ENCODE data around the gene CYP2A6.
"Not testable (repeated sequence)": the region's sequence is repeated elsewhere in the genome, so short reads cannot be mapped to it uniquely, and the experiment has no call there.

Gene CYP2A6

GRCh38 chr19:40850277-40850676, at the start of gene CYP2A6:
Gene CYP2A6 (minus strand): TSS chr19:40850447. CDS start chr19:40850426, 21 bp downstream.
- DNase-seq (ENCODE audit: low spot score): not testable (repeated sequence)

- not testable (repeated sequence) for DNase-seq (ENCODE audit: low spot score)
Observed at GRCh38 chr19:40899964-40900363, 49.7 kb upstream of the CYP2A6 start.

GRCh38 chr19:40896843-40897789, 46.9 kb upstream of the CYP2A6 start:
- DNase-seq (ENCODE audit: low spot score): not testable (repeated sequence)

GRCh38 chr19:40896418-40896796, 46.2 kb upstream of the CYP2A6 start:
- DNase-seq (ENCODE audit: low spot score): no peak

GRCh38 chr19:40893112-40893511, 42.9 kb upstream of the CYP2A6 start:
- DNase-seq (ENCODE audit: low spot score): no peak

GRCh38 chr19:40889366-40889765, 39.1 kb upstream of the CYP2A6 start:
- no peak for DNase-seq (ENCODE audit: low spot score)

DNA sequence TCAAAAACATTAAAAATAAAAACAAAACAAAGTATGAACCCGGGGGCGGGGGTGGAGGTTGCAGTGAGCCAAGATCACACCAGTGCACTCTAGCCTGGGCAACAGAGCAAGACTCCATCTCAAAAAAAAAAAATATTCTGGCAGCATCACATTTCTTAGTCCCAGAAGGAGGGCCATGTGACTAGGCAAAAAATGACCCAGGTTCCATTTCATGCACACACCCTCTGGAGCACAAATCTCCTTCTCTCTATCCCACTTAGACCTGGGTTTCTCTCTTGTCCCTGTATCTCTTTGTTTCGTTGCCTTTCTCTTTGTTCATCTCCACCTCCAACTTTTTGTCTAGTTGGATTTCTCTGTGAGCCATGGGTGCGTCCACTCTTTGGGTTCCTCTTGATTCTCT, 37.9 kb upstream of the CYP2A6 start:
- DNase-seq (ENCODE audit: low spot score): no peak

DNA sequence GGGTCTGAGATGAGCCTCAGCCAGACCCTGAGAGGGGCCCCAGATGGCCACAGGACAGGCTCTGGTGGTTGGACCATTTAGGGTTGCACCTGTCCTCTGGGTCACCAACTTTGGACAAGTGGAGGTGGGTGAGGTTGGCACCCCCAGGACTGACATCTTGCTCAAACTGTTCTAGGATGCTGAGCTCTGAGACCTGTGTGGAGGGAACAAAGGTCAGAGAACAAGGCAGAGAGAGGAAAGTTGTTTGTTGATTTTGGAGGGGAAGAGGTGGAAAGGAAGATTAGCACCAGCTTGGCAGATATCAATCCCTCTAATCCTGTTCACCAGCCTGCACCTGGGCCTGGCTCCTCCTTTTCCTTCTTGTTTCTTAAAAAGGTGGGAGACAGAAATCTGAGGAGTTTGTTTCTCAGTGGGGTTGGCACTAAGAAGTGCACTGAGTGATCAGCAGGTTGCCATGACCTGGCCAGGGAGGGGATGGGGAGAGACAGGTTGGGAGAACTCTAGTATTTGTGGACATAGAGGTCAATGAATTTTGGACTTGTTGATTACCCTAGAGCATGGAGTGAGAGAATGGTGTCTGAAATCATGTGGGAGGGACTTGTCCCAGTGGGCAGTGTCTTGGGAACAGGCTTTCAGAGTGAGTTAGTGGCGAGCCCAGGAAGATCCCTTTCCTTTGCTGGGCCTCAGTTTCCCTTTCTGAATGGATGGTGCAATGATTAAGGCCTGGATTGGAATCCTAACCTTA, 34.1 kb upstream of the CYP2A6 start:
- not testable (repeated sequence) for DNase-seq (ENCODE audit: low spot score)

- DNase-seq (ENCODE audit: low spot score): not testable (repeated sequence)
Observed at GRCh38 chr19:40882062-40882461, 31.8 kb upstream of the CYP2A6 start, which contains the start of gene CYP2A7. Gene CYP2A7 (minus strand): TSS chr19:40882231. CDS start chr19:40882210, 21 bp downstream.

DNA sequence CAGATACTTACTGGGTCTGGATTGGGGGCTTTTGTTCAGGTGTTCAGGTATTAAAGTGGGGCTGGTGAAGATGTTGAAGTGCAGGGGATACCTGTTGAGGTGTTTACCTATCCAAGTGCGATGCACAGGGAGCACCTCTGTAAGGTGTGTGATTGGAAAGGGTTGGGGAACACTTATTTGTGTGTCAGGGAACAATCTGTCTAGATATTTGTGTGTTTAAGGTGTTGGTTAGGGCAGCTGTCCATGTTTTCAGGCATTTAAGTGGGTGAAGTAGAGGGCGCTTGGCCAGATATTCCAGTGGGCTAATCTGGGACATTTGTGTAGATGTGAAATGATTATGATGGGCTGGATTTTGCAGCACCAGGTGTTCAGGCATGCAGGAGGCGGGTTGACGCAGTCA, 29.1 kb upstream of the CYP2A6 start:
- DNase-seq (ENCODE audit: low spot score): not testable (repeated sequence)

DNA sequence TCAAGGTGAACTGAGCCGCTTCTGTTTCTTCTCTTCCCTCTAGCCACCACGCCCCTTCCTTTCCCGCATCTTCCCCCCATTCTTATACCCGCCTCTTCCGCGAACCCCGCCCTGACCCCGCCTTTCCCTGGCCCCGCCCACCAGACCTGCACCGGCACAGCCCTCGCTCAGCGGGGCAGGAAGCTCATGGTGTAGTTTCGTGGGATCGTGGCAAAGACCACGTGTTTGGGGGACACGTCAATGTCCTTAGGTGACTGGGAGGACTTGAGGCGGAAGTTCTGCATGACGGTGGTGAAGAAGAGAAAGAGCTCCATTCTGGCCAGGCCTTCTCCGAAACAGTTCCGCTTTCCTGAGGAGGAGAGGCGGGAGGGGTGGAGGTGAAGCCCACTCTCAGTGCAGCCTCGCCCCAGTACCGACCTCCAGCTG, 25.3 kb upstream of the CYP2A6 start:
- DNase-seq (ENCODE audit: low spot score): not testable (repeated sequence)

DNA sequence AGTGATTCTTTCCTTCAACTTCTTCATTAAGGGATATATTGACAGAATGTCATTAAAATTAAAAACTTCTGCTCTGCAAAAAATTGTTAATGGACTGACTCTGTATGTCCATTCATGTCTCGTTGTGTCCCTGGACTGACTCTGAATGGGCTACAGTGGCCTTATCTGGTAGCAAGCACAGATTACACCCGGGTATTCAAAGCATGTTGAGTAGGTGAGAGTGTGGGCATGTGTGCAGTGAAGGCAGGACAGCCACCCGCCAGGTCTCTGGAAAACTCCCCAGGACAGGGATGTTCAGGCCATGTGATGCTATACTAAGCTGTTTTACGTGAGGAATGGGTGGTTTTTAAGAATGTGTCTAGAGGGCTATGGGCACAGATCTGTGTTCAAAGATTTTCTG, 24.6 kb upstream of the CYP2A6 start:
- DNase-seq (ENCODE audit: low spot score): not testable (repeated sequence)

- DNase-seq (ENCODE audit: low spot score): not testable (repeated sequence)
Observed at GRCh38 chr19:40873873-40874272, 23.6 kb upstream of the CYP2A6 start.

GRCh38 chr19:40872209-40872608, 22.0 kb upstream of the CYP2A6 start:
- DNase-seq (ENCODE audit: low spot score): no peak

GRCh38 chr19:40867701-40868100, 17.5 kb upstream of the CYP2A6 start:
- no peak for DNase-seq (ENCODE audit: low spot score)

- not testable (repeated sequence) for DNase-seq (ENCODE audit: low spot score)
Observed at GRCh38 chr19:40864739-40865496, 14.7 kb upstream of the CYP2A6 start.

DNA sequence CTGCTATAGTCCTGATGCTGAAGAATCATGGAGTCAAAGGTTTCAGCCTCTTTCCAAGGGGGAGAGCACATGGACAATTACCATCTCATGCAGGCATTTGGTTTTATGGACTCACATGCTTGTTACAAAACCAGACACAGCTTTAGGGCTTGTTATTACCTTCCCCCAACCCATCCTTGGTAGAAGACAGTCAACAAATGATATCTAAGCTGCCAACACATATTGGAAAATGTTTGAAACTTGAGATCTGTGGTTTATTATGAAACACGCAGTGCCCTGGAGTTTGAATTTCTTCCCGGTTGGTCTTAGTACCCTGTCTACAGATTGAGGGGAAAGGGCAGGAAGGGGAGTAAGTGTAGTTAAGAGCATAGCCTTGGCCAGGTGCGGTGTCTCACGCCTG, 12.5 kb upstream of the CYP2A6 start:
- no peak for DNase-seq (ENCODE audit: low spot score)

GRCh38 chr19:40862333-40862732, 12.1 kb upstream of the CYP2A6 start:
- no peak for DNase-seq (ENCODE audit: low spot score)

GRCh38 chr19:40858109-40858508, 7.9 kb upstream of the CYP2A6 start:
- DNase-seq (ENCODE audit: low spot score): no peak

GRCh38 chr19:40852467-40853152, 2.4 kb upstream of the CYP2A6 start:
- DNase-seq (ENCODE audit: low spot score): not testable (repeated sequence)

- DNase-seq (ENCODE audit: low spot score): not testable (repeated sequence)
Observed at GRCh38 chr19:40846722-40847121, 3.5 kb downstream of the CYP2A6 start.

Data from hepatic stellate cell (primary cell).